ENCODE data around the gene LRRC4C.

The LRRC4C gene

DNA sequence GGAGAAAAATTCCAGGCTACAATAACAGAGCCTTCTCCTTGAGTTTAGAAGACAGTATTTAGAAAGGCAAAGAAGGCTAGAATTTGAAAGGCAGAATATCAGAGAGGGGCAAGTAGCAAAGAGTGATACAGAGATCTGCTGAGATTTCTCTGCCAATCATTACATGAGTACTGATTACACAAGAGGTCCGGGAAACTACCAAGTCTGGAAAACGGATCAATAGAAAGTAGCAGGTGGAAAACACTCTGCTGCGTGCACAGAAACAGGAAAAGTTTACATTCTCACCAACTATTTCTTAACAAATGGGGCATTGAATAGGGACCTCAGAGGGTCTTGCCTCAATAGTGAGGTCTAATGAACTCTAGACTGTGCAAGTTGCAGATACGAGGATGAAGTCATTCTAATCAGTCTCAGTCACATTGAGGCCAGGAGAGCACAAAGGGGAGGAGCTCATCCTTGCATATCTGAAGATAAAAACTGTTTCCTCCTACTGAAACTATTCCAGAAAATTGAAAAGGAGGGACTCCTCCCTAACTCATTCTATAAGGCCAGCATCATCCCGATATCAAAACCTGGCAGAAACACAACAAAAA, 1099.2 kb downstream of the LRRC4C start:
- DNase-seq (ENCODE audit: low spot score) = no peak

DNA sequence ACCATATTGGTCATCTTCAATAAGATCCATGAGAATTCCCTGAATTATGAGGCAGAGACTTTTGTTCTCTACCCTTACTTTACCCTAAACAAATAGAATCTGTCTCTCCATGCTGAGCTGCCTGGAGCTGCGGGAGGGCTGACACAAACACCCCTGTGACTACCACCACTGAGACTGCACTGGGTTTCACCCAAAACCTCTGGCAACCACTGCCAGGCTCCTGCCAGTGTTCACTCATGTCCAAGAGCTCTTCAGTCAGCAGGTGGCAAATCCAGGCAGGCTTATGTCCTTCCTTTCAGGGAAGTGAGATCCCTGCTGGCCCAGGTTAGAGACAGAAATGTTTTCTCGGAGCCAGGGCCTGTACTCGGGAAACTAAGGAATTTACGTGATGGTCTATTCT, 1105.3 kb downstream of the LRRC4C start:
- DNase-seq (ENCODE audit: low spot score) = no peak

DNA sequence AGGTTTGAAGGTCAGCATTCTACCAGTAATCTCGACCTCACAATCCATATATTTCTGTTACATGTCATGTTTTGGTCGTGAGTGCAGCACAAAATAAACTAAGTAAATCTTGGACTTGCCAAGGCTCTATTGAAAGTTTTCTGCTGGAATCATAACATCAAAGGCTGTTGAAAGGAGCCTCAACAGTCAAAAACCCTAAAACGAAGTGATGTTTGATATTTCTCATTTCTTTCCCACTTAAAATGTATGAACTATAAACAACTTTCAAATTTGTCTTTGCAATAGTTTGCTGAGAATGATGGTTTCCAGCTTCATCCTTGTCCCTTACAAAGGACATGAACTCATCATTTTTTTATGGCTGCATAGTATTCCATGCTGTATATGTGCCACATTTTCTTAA, 1118.5 kb downstream of the LRRC4C start:
- DNase-seq (ENCODE audit: low spot score) = no peak

DNA sequence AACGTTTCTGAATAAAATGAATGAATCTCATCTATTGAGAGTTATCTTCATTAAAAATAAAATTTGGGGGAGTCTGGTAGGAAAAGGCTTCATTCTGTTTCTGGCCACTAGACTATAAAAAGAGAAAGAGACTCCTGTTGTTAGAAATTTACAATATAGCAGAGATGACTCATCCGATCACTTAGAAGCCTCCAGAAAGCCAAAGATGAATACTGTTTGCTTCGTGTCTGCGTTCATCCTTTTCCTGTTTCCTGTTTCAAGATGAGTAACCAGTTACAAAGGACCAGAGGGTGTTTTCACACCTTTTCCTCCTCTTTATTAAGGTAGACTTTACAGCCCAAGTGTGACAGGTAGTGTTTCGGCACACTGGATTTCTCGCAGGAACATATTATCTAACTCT, 1120.7 kb downstream of the LRRC4C start:
- no peak for DNase-seq (ENCODE audit: low spot score)

DNA sequence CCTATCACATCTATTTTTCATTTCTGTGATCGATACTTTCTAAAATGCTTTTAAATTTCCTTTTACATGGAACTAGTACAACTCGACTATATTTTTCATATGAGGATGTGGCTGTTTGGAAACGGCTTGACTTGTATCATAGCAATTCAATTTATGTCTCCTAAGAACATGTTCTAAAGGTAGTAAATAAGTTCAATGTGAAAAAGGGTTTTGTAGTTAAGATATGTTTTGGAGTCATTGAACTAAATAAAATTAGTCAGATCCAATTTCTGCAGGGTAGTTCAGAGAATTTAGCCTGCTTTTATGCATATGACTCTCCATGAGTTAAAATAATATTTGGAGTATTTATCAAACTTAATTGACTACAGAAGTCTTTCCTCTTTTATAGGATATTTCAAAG, 1121.4 kb downstream of the LRRC4C start:
- DNase-seq (ENCODE audit: low spot score) = no peak

DNA sequence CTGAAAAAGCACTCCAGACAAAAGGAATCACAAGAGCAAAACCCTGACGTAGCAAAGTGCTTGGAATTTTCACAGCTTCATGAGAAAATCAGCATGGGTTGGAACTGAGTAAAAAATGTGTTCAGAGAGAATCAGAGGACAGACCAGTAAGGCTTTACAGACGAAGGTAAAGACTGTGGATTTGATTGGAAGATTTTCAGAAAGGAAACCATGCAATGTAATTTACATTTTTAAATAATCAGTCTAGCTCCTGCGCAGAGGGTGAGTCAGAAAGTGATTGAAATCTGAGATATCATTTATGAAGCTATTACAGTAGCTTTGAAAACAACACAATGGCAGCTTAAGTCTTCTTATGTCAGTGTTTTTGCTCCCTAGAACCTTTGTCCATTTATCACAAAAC, 1122.3 kb downstream of the LRRC4C start:
- DNase-seq (ENCODE audit: low spot score) = no peak

DNA sequence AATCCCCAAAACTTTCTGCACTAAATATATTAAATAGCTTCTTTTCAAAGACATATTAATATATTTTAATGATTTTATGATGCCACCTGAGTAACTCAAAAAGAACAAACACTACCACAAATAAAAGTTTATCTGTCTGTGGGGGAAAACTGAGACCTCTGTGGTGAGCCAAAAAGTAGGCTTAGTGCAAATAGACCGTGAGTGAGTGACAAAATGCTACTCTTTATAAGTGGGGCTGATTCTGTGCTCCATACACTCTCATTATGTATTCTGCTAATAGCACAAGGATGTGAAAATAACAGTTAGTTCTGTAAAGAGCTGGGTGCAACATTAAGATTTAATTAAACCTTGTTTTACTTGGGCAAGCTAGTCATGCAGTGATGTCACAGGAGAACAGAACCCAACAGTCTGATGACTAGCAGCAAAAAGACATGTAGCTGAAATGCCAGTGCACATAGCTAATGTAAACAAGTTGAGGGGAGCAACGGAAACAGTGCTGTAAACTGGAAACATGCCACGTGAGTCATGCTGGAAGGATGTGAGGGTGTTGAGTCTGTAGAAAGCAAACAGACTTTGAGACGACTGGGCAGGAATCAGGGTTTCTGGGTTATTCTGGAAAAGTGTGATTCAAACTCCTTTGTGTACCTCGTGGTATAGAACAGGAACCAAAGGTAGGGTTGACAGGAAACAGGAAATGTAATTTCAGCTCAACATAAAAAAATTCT, 1130.4 kb downstream of the LRRC4C start:
- DNase-seq (ENCODE audit: low spot score) = no peak

DNA sequence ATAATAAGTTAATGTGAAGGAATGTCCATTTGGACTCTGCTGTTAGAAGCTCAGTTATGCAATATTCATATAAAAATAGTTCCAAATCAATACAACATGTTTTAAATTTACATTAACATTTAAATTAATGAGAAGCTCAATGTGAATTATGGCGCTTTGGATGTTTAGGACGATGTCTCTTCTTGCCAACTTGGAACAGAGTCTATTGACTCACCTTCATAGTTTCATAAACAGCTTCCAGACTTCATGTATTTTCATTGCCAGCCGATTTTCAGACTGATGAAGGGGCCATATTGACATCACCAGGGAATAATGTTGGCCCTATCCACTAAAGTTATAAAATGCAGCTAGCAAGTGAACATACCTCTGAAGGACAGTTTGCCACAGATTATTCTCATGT, 1136.2 kb downstream of the LRRC4C start:
- DNase-seq (ENCODE audit: low spot score) = no peak

DNA sequence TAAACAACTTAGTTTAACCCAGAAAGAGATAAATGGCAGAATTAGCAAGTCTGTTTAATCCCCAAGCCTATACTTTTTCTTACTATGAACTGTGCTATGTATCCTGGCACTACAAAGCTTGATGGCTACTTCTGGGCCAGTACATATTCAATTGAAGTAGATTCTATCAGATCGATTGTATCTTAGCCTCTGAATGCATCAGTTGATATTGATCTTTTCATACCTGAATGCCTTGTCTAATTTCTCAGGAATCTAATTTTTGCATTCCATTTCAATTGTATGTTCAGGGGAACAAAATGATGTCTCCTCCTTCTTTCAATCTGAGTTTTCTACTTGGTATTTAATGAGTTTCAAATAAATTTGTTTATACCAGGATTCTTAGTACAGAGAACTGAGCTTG, 1137.9 kb downstream of the LRRC4C start:
- no peak for DNase-seq (ENCODE audit: low spot score)

DNA sequence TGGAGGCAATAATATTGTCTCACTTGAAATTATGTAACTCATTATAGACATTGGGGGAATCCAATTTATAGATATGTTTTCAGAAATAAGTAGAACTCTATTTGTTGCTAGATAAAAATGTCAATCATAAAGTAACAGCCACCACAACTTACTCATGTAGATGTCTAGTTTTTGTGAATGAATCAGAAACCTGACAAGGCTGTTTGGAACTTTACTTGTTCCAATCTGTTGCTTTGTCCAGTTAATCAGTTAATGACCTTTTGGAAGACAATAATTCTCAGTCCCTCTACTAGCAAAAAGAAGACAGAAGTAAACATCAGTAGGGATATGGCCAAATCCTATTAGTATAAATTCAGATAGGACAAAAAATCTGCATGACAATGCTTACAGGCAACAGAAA, 1143.3 kb downstream of the LRRC4C start:
- DNase-seq (ENCODE audit: low spot score) = no peak

DNA sequence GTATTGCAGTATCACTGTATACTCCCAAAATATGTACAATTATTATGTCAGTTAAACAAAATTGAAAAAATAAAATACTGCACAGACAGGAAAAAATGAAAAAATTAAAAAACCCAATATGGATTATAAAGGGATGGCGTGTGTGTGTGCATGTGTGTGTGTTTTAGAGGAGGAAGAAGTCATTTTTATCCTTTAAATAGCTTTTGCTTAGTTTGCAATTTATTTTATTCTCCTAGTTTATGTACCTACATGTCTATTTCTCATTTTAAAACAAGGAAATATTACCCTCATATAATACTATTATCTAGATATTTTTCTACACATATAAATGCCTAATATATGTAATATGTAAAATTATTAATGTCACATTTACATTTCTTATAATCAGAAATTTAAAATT, 1144.3 kb downstream of the LRRC4C start:
- DNase-seq (ENCODE audit: low spot score) = no peak

DNA sequence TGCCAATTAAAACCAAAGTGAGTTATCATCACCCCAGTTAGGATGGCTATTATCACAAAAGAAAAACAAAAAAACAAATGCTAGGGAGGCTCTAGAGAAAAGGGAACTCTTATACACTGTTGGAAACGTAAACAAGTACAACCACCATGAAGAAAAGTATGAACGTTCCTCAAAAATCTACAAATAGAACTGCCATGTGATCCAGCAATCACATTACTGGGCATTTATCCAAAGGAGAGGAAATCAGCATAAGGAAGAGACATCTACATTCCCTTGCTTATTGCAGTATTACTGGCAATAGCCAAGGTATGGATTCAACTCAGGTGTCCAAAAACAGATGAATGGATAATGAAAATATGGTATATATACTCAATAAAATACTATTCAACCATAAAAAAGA, 1145.1 kb downstream of the LRRC4C start:
- DNase-seq (ENCODE audit: low spot score) = no peak

DNA sequence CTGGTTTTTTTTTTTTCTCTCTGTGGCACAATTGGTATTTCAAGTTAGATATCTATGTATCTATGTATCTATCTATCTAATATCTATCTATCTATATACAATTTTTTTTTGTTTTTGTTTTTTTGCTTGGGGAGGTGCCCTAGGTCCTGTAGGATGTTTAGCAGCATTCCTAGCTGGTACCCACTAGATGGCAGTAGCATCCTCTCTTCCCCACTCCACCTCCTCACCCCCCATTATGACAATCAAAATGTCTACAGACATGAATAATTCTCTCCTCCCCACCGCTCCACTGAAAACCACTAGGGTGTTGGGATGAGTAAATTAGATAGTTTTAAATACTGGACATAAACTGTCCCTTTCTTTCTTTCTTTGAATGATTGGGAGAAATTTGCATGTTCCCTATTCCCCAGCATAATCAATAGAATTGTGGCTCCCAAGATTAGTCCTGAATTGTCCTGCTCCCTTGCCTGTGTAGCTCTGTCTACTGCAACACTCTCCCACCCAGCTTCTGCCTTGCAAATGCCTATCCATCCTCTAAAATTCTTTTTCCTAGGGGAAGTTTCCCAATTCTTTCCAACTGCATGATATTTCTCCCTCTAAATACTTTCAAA, 1152.4 kb downstream of the LRRC4C start:
- DNase-seq (ENCODE audit: low spot score) = no peak

DNA sequence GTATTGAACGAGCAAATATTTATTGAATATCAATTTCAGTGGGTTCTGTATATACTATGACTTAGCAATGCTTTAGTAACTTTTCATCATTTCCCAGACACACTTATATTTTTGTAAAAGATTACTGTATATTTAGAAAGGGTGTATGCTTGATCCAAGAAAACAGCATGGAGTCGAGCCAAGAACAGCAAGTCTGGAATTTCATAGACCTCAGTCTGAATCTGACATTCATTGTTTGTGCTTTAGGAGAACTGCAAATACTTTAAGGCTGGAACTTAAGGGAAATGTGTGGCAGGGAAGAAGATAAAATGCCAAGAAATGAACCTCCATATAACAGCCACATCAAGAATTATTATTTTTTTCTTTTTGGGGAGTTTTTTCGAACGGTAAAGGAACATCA, 1156.8 kb downstream of the LRRC4C start:
- no peak for DNase-seq (ENCODE audit: low spot score)

DNA sequence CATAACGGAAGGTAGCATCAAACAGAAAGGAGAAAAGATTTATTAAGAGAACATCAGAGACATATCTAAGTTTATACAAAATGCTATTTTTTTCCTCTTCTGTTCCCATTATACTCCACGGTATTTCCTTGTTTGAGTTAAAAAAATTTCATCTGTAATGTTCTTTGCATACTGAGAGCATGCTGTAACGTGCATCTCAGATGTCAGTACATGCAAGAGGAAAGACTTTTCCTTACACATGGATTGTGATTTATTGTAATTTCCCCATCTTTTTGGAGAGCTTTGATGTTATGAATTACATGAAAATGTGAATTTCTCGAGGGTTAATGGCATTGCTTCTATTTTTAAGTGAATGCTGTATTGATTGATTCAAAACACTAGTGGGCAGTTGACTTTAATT, 1164.0 kb downstream of the LRRC4C start:
- no peak for DNase-seq (ENCODE audit: low spot score)

DNA sequence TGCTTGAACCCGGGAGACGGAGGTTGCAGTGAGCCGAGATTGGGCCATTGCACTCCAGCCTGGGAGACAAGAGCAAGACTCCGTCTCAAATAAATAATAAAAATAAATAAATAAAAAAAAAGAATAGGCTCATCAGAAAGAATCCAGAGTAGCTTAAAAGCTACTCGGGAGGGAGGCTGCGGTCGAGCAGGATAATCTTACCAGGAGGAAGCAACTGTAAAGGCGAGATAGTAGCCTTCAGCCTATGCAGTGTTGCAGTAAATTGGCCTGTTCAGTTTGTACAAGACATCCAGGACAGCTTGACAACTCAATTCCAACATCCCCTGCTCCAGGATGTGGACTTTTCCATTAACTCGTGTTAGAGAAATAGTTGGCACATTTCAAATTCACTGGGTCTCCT, 1164.7 kb downstream of the LRRC4C start:
- no peak for DNase-seq (ENCODE audit: low spot score)

DNA sequence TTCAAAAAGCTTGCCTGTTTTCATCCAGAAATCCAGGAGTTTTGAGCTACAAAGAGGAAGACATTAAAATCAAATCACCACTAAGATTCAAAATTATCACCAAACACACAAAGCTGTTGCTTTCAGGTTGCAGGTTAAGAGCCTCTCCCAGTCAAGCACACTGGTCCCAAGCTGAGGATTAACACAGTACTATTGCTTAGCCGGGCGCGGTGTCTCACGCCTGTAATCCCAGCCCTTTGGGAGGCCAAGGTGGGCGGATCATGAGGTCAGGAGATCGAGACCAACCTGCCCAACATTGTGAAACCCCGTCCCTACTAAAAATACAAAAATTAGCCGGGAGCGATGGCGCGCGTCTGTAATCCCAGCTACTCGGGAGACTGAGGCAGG, 1165.1 kb downstream of the LRRC4C start:
- no peak for DNase-seq (ENCODE audit: low spot score)

DNA sequence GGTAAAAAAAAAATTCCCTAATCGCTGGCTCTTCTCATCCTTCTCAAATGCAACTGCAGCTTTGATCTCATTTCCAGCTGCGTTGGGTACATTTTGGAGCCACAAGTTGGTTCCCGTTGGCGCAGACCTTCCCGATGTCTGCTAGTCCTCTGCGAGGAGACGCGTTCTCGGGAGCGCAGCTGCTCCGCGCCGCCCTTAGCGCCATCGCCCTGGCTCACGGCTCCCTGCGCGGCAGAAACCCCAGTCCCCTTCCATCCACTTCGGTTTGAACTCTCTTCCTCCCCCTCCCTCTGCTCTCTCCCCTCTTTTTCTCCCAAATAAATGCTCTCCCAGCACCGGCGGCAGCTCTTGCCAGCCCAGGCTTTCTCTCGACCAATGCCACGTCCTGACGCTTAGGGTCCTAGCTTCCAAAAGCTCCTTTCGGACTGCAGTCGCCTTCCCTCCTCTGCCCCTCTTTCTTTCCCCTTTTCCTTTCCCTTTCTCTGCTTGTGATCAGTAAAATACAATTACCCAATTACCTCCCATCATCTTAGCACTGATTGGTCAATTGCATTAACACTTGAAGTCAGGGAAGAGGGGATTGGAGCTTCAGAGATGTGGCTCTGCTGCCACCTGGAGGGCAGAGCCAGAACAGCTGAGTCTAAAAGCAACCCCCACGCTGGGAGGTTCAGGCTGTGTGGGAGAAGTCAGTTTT, 1165.7 kb downstream of the LRRC4C start:
- DNase-seq (ENCODE audit: low spot score) = peak; percentile 5

DNA sequence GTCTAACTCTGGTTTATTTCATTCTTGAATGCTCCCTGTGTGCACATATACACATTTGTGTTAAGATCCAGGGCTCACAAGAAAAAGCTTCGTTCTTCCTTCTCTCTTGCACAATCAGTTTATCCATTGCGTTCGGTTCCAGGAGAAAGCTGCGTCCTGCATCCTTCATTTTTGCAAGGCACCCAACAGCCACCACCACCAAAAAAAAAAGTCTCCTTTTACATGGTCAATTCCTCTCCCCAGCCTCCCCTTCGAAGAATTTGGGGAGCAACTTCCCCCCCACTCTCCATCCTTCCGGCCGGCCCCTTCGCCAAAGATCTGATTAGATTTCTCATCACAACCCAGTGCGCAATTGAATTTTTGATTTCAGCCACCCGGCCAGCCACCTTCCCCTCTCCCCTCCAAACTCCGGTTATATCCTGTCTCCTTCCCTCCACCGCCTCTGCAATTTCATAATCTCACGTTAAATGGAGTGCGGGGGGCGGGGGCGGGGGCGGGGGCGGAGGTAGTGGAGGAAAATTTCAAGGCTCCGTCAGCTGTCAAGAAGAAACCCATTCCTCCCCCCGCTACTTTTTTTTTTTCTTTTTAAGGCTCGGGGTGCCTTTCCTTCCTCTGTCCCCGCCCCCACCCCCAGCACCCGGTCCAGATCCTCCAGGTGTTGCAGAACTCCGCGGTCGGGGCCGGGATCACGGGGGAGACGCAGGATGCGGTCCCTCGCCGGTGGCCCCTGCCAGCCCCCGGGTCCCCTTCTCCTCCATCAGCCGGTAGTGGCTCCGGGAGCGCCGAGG, 1166.5 kb downstream of the LRRC4C start:
- DNase-seq (ENCODE audit: low spot score) = no peak

DNA sequence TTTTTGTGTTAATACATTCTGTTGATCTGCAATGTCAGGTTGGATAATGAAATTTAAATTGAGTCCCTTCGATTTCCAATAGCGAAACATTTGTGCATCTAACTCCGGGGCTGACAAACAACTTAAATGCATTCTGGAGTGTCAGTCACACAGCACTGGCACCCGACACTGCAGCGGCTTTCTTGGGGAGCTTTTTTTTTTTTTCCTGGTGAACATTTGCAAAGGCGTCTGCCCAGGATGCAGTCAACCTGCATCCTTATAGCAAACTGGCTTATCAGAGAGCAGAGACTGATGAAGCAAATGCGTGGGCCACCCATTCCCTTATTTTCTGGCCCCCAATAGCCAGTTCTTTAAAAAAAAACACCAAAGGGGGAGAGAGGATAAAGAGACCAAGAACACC, 1167.7 kb downstream of the LRRC4C start:
- DNase-seq (ENCODE audit: low spot score) = no peak

DNA sequence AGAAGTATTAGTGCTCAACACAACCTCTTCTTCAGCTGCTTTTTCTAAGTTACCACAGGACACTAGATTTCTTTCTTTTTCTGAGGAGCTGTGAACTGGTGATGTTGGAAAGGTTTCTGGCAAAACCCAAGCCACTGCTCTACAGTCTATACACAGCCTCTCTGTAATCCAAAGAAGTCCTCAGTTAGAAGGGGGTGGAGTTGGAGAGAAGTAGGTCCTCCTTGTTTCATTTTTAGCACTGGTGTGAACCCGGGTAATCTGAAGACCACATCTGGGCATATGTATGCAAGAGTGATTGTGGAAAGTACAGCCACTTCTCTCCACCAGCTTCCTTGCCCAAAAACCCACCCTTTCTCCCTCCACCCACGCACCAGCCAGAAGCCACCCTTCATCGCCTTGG, 1168.1 kb downstream of the LRRC4C start:
- no peak for DNase-seq (ENCODE audit: low spot score)

DNA sequence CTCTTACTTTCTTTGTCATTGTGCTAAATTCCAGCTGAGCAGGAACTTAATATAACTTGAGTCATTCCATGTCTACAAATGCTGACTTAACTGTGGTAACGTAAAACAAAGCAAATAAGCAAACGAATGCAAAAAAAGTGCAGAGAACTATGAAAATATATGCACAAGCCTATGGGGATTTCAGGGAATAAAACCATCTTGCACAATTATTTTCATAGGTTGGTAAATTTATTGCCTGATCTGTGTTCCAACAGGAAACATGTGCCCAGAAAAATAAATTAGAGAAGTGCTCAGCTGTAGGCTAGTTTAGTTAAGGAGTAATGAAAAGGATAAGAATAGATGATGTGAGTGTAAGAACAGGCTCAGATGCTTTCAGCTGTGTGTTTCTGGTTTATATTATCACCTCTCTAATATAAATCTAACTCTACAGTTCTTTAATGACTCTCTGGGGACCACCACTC, 1169.3 kb downstream of the LRRC4C start:
- DNase-seq (ENCODE audit: low spot score) = no peak
